Small intestine (tissue), 7 donors: ENCODE results near the gene RYR2. TPM values are rescaled to one million over a fixed set of nuclear protein-coding genes. Genes with fewer than 3 reads are reported as not detected.

Source experiments
- DNase-seq, 2 donors: peaks; one replicate each; pipeline versions ENCODE4 v3.0.0 to v3.0.0-alpha.2; 2013
- FAIRE-seq: peaks from 2 replicates; lab custom pipeline; 2012; peaks lifted over from hg19 to GRCh38; lab: Jason Lieb, UNC
- H3K27ac ChIP-seq, 3 donors: one replicate each; pipeline ENCODE4 v1.5.1; 2013; ENCODE audit warnings: low read length in 2 of 3, mild to moderate bottlenecking in 2 of 3, control low read depth in 1 of 3, inconsistent platforms in 1 of 3, low read depth in 1 of 3, moderate library complexity in 1 of 3
- H3K27me3 ChIP-seq, 3 donors: one replicate each; pipeline ENCODE4 v1.6.1; 2013; ENCODE audit warnings: low read length in 3 of 3, inconsistent platforms in 1 of 3; ENCODE audit not compliant: control insufficient read depth in 3 of 3, insufficient read depth in 3 of 3
- H3K36me3 ChIP-seq, 3 donors: one replicate each; pipeline ENCODE4 v1.6.1; 2013; ENCODE audit warnings: low read length in 3 of 3, inconsistent platforms in 1 of 3, low read depth in 1 of 3, mild to moderate bottlenecking in 1 of 3, moderate library complexity in 1 of 3; ENCODE audit not compliant: control insufficient read depth in 3 of 3, insufficient read depth in 2 of 3
- H3K4me1 ChIP-seq, 3 donors: one replicate each; pipeline ENCODE4 v1.6.1; 2013; ENCODE audit warnings: low read length in 2 of 3, inconsistent platforms in 1 of 3, low read depth in 1 of 3, mild to moderate bottlenecking in 1 of 3, moderate library complexity in 1 of 3; ENCODE audit not compliant: control insufficient read depth in 3 of 3, insufficient read depth in 2 of 3
- H3K4me3 ChIP-seq, 3 donors: one replicate each; pipeline ENCODE4 v1.5.1; 2013; ENCODE audit warnings: low read length in 3 of 3, control low read depth in 1 of 3, inconsistent platforms in 1 of 3, low read depth in 1 of 3, mild to moderate bottlenecking in 1 of 3, moderate library complexity in 1 of 3
- H3K9me3 ChIP-seq, 2 donors: one replicate each; pipeline ENCODE4 v1.6.1; 2013; ENCODE audit warnings: low read depth in 1 of 2, low read length in 1 of 2; ENCODE audit not compliant: control insufficient read depth in 2 of 2, insufficient read depth in 1 of 2
- WGBS, 3 donors: extraction: QIAGEN DNeasy Blood & Tissue Kit; methylation state at CpG; one replicate each; pipeline ENCODE4 v1.1.7; 2013; 5-methylcytosine and 5-hydroxymethylcytosine counted together
- polyA plus RNA-seq, 4 donors: library from polyadenylated mRNA; stranded (reverse) in 3 of 4; unstranded in 1 of 4; fragments of 200-250 nt in 3 of 4; fragments of 120-200 nt in 1 of 4; gene quantifications; one replicate each; pipeline versions ENCODE4 v1.2.1 to v1.2.3, GENCODE V29; 2013
- donor health status: healthy with polysubstance abuse.
- donor health status: control.
- donor health status: control.
- donor health status: Bipolar disorder and iron deficiency.
- donor health status: healthy.

Gene RYR2
- polyA plus RNA-seq, 4 donors: 0.22 to 1.5 (median 0.62) TPM

GRCh38 chr1:237792726-237793125 lies 750.7 kb downstream of the RYR2 start:
- WGBS, 3 donors: 67 to 77% (median 73%) methylated on average over 1 of the region's 1 CpG
- Histone ChIP-seq H3K27ac (no peak overlapping the region), H3K9me3 (no peaks in the 10 kb centered on the region), H3K4me1 (peaks cover 0 to 4% (median 0%) of the 10 kb centered on the region in 3 donors), H3K27me3 (no peaks in the 10 kb centered on the region), H3K36me3 (no peaks in the 10 kb centered on the region), H3K4me3 (no peak overlapping the region)
- DNase-seq (peak in 1 of 2 donors; percentile 22), FAIRE-seq (no peak)

GRCh38 chr1:237794071-237794470 lies 752.1 kb downstream of the RYR2 start:
- FAIRE-seq: no peak
- no peaks in the 10 kb centered on the region for H3K9me3 ChIP-seq

GRCh38 chr1:237795558-237795957 lies 753.6 kb downstream of the RYR2 start:
- H3K4me1 ChIP-seq: peaks cover 0 to 4% (median 0%) of the 10 kb centered on the region in 3 donors
- WGBS, 3 donors: 89 to 98% (median 93%) methylated on average over 11 to 13 of the region's 13 CpGs
- H3K27me3 ChIP-seq: no peaks in the 10 kb centered on the region
- no peak overlapping the region for H3K4me3 ChIP-seq
- DNase-seq: no peak
- H3K36me3 ChIP-seq: no peaks in the 10 kb centered on the region
- no peak overlapping the region for H3K27ac ChIP-seq
- peaks cover 0 to 3% of the 10 kb centered on the region in 2 donors for H3K9me3 ChIP-seq
- no peak for FAIRE-seq

More at GRCh38 chr1:237794071-237794470, 752.1 kb downstream of the RYR2 start:
- Histone ChIP-seq H3K27ac (no peak overlapping the region), H3K4me1 (peaks cover 0 to 4% (median 0%) of the 10 kb centered on the region in 3 donors), H3K4me3 (no peak overlapping the region), H3K27me3 (no peaks in the 10 kb centered on the region), H3K36me3 (no peaks in the 10 kb centered on the region)
- WGBS, 3 donors: 9 to 22% (median 15%) methylated on average over 3 of the region's 3 CpGs
- peak; percentile 34 to 41 for DNase-seq

- FAIRE-seq: peak; percentile 5
- Histone ChIP-seq H3K9me3 (peaks cover 0 to 3% of the 10 kb centered on the region in 2 donors), H3K27ac (no peak overlapping the region), H3K4me1 (no peaks in the 10 kb centered on the region), H3K36me3 (no peaks in the 10 kb centered on the region), H3K27me3 (no peaks in the 10 kb centered on the region), H3K4me3 (no peak overlapping the region)
- DNase-seq: peak; percentile 76 to 91
- 17 to 54% (median 25%) methylated on average over 5 of the region's 5 CpGs for WGBS, 3 donors
Observed at GRCh38 chr1:237799762-237800474, 757.9 kb downstream of the RYR2 start.

GRCh38 chr1:237804516-237804915 lies 762.5 kb downstream of the RYR2 start:
- Histone ChIP-seq H3K36me3 (no peaks in the 10 kb centered on the region), H3K27ac (no peak overlapping the region), H3K4me3 (no peak overlapping the region), H3K9me3 (peaks cover 0 to 3% of the 10 kb centered on the region in 2 donors), H3K27me3 (no peaks in the 10 kb centered on the region), H3K4me1 (no peaks in the 10 kb centered on the region)
- no peak for DNase-seq
- no peak for FAIRE-seq
- 85 to 89% (median 88%) methylated on average over 3 of the region's 3 CpGs for WGBS, 3 donors

- H3K36me3 ChIP-seq: no peaks in the 10 kb centered on the region
- FAIRE-seq (no peak), DNase-seq (no peak)
- H3K27ac ChIP-seq: no peak overlapping the region
- WGBS, 3 donors: 48 to 55% (median 50%) methylated on average over 2 of the region's 2 CpGs
- H3K9me3 ChIP-seq: no peaks in the 10 kb centered on the region
- H3K4me3 ChIP-seq: no peak overlapping the region
- no peaks in the 10 kb centered on the region for H3K4me1 ChIP-seq
- no peaks in the 10 kb centered on the region for H3K27me3 ChIP-seq
Observed at GRCh38 chr1:237809099-237809498, 767.1 kb downstream of the RYR2 start.

GRCh38 chr1:237811633-237812032 lies 769.6 kb downstream of the RYR2 start:
- no peak for DNase-seq
- Histone ChIP-seq H3K27me3 (no peaks in the 10 kb centered on the region), H3K27ac (no peak overlapping the region), H3K4me3 (no peak overlapping the region), H3K4me1 (no peaks in the 10 kb centered on the region), H3K36me3 (no peaks in the 10 kb centered on the region), H3K9me3 (no peaks in the 10 kb centered on the region)
- 68 to 80% (median 71%) methylated on average over 5 of the region's 5 CpGs for WGBS, 3 donors
- FAIRE-seq: no peak

GRCh38 chr1:237812061-237812460 lies 770.1 kb downstream of the RYR2 start:
- DNase-seq (no peak), FAIRE-seq (no peak)
- Histone ChIP-seq H3K36me3 (no peaks in the 10 kb centered on the region), H3K9me3 (no peaks in the 10 kb centered on the region), H3K27me3 (no peaks in the 10 kb centered on the region), H3K27ac (no peak overlapping the region), H3K4me3 (no peak overlapping the region), H3K4me1 (no peaks in the 10 kb centered on the region)
- 63 to 75% (median 73%) methylated on average over 2 of the region's 2 CpGs for WGBS, 3 donors
